ENCODE data around the gene IL16.

Gene IL16

GRCh38 chr15:81188354-81188753, 8.3 kb upstream of the IL16 start:
- Histone ChIP-seq H3K4me3 (ENCODE audit: low read length) (no peak overlapping the region), H3K36me3 (ENCODE audit: control insufficient read depth, insufficient read depth, low read length) (no peaks in the 10 kb centered on the region), H3K9me3 (ENCODE audit: control insufficient read depth, insufficient read depth, low read length) (no peaks in the 10 kb centered on the region), H3K27me3 (ENCODE audit: control insufficient read depth, insufficient read depth, low read length) (no peaks in the 10 kb centered on the region), H3K4me1 (ENCODE audit: control insufficient read depth, insufficient read depth, low read length) (no peaks in the 10 kb centered on the region), H3K27ac (ENCODE audit: low read length) (no peak overlapping the region)
- DNase-seq (ENCODE audit: low read depth, low spot score): no peak
- no CpG with 5 or more reads among the region's 8 CpGs for WGBS (ENCODE audit: insufficient coverage, insufficient read length)

GRCh38 chr15:81189583-81190283, 6.9 kb upstream of the IL16 start:
- DNase-seq (ENCODE audit: low read depth, low spot score): no peak
- WGBS (ENCODE audit: insufficient coverage, insufficient read length): no CpG with 5 or more reads among the region's 11 CpGs
- Histone ChIP-seq H3K36me3 (ENCODE audit: control insufficient read depth, insufficient read depth, low read length) (no peaks in the 10 kb centered on the region), H3K4me3 (ENCODE audit: low read length) (no peak overlapping the region), H3K9me3 (ENCODE audit: control insufficient read depth, insufficient read depth, low read length) (no peaks in the 10 kb centered on the region), H3K27me3 (ENCODE audit: control insufficient read depth, insufficient read depth, low read length) (no peaks in the 10 kb centered on the region), H3K4me1 (ENCODE audit: control insufficient read depth, insufficient read depth, low read length) (no peaks in the 10 kb centered on the region), H3K27ac (ENCODE audit: low read length) (no peak overlapping the region)

DNA sequence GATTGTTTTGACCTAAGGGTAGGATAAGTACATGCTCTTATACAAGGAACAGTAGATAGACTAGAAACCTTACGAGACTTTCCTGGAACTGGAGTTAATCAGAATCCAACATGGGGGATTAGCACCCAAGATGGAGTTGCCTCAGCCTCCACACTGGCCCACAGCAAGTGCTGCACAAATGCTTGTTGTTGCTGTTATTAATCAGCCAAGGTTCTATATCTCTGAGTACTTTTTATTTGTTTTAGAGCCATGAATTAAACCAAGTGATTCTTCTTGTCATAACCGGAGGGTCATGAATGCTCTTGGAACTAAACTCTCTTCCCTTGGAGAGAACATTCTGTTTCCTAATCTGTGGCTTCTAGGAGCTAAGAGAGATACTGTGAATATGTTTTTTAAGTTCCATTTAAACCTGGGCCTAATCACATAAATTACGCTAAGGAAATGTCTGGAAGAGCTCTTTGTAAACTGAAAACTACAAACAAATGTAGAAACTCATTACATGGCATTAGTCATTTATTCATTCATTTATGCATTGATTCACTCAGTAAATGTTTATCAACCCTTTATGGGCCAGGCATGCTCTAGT, 5.7 kb upstream of the IL16 start:
- Histone ChIP-seq H3K27me3 (ENCODE audit: control insufficient read depth, insufficient read depth, low read length) (no peaks in the 10 kb centered on the region), H3K36me3 (ENCODE audit: control insufficient read depth, insufficient read depth, low read length) (no peaks in the 10 kb centered on the region), H3K4me3 (ENCODE audit: low read length) (no peak overlapping the region), H3K27ac (ENCODE audit: low read length) (no peak overlapping the region), H3K4me1 (ENCODE audit: control insufficient read depth, insufficient read depth, low read length) (no peaks in the 10 kb centered on the region), H3K9me3 (ENCODE audit: control insufficient read depth, insufficient read depth, low read length) (no peaks in the 10 kb centered on the region)
- no CpG with 5 or more reads among the region's 3 CpGs for WGBS (ENCODE audit: insufficient coverage, insufficient read length)
- no peak for DNase-seq (ENCODE audit: low read depth, low spot score)

GRCh38 chr15:81191701-81192100, 5.0 kb upstream of the IL16 start:
- Histone ChIP-seq H3K36me3 (ENCODE audit: control insufficient read depth, insufficient read depth, low read length) (no peaks in the 10 kb centered on the region), H3K4me3 (ENCODE audit: low read length) (no peak overlapping the region), H3K27me3 (ENCODE audit: control insufficient read depth, insufficient read depth, low read length) (no peaks in the 10 kb centered on the region), H3K9me3 (ENCODE audit: control insufficient read depth, insufficient read depth, low read length) (no peaks in the 10 kb centered on the region), H3K27ac (ENCODE audit: low read length) (no peak overlapping the region), H3K4me1 (ENCODE audit: control insufficient read depth, insufficient read depth, low read length) (no peaks in the 10 kb centered on the region)
- no CpG with 5 or more reads among the region's 3 CpGs for WGBS (ENCODE audit: insufficient coverage, insufficient read length)
- no peak for DNase-seq (ENCODE audit: low read depth, low spot score)

- H3K27me3 ChIP-seq (ENCODE audit: control insufficient read depth, insufficient read depth, low read length): no peaks in the 10 kb centered on the region
- no peaks in the 10 kb centered on the region for H3K4me1 ChIP-seq (ENCODE audit: control insufficient read depth, insufficient read depth, low read length)
- H3K9me3 ChIP-seq (ENCODE audit: control insufficient read depth, insufficient read depth, low read length): no peaks in the 10 kb centered on the region
- H3K27ac ChIP-seq (ENCODE audit: low read length): no peak overlapping the region
- WGBS (ENCODE audit: insufficient coverage, insufficient read length): no CpG with 5 or more reads among the region's 5 CpGs
- no peak for DNase-seq (ENCODE audit: low read depth, low spot score)
- H3K4me3 ChIP-seq (ENCODE audit: low read length): no peak overlapping the region
- H3K36me3 ChIP-seq (ENCODE audit: control insufficient read depth, insufficient read depth, low read length): no peaks in the 10 kb centered on the region
Observed at GRCh38 chr15:81194723-81195122, 2.0 kb upstream of the IL16 start.

GRCh38 chr15:81195339-81195864, 1.3 kb upstream of the IL16 start:
- no peak overlapping the region for H3K27ac ChIP-seq (ENCODE audit: low read length)
- no peaks in the 10 kb centered on the region for H3K4me1 ChIP-seq (ENCODE audit: control insufficient read depth, insufficient read depth, low read length)
- WGBS (ENCODE audit: insufficient coverage, insufficient read length): no CpG with 5 or more reads among the region's 8 CpGs
- no peaks in the 10 kb centered on the region for H3K9me3 ChIP-seq (ENCODE audit: control insufficient read depth, insufficient read depth, low read length)
- H3K36me3 ChIP-seq (ENCODE audit: control insufficient read depth, insufficient read depth, low read length): no peaks in the 10 kb centered on the region
- H3K4me3 ChIP-seq (ENCODE audit: low read length): no peak overlapping the region
- H3K27me3 ChIP-seq (ENCODE audit: control insufficient read depth, insufficient read depth, low read length): no peaks in the 10 kb centered on the region
- DNase-seq (ENCODE audit: low read depth, low spot score): no peak

DNA sequence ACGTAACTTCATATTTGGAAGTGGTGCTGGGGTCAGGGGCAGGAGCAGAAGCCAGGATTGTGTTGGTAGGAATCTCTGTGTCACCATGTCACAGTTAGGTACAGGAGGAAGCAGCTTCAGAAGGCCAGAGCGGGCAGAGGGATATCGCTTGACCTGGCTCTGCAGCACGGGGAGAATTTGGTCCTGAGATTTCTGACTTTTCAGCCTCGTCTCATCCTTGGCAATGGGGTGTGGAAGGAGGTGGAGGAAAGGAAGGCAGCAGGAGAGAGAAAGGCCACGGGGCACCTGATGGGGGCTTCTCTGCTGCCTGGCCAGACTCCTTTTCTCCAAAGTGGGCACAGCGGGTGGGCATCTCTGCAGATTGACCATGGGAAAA, 564 bp downstream of the IL16 start:
- DNase-seq (ENCODE audit: low read depth, low spot score): no peak
- Histone ChIP-seq H3K4me3 (ENCODE audit: low read length) (no peak overlapping the region), H3K27me3 (ENCODE audit: control insufficient read depth, insufficient read depth, low read length) (no peaks in the 10 kb centered on the region), H3K4me1 (ENCODE audit: control insufficient read depth, insufficient read depth, low read length) (no peaks in the 10 kb centered on the region), H3K36me3 (ENCODE audit: control insufficient read depth, insufficient read depth, low read length) (no peaks in the 10 kb centered on the region), H3K9me3 (ENCODE audit: control insufficient read depth, insufficient read depth, low read length) (no peaks in the 10 kb centered on the region), H3K27ac (ENCODE audit: low read length) (no peak overlapping the region)
- no CpG with 5 or more reads among the region's 7 CpGs for WGBS (ENCODE audit: insufficient coverage, insufficient read length)

GRCh38 chr15:81197688-81198281, 1.1 kb downstream of the IL16 start:
- Histone ChIP-seq H3K36me3 (ENCODE audit: control insufficient read depth, insufficient read depth, low read length) (no peaks in the 10 kb centered on the region), H3K27me3 (ENCODE audit: control insufficient read depth, insufficient read depth, low read length) (no peaks in the 10 kb centered on the region), H3K9me3 (ENCODE audit: control insufficient read depth, insufficient read depth, low read length) (no peaks in the 10 kb centered on the region), H3K4me3 (ENCODE audit: low read length) (no peak overlapping the region), H3K27ac (ENCODE audit: low read length) (no peak overlapping the region), H3K4me1 (ENCODE audit: control insufficient read depth, insufficient read depth, low read length) (no peaks in the 10 kb centered on the region)
- no CpG with 5 or more reads among the region's 7 CpGs for WGBS (ENCODE audit: insufficient coverage, insufficient read length)
- DNase-seq (ENCODE audit: low read depth, low spot score): no peak

DNA sequence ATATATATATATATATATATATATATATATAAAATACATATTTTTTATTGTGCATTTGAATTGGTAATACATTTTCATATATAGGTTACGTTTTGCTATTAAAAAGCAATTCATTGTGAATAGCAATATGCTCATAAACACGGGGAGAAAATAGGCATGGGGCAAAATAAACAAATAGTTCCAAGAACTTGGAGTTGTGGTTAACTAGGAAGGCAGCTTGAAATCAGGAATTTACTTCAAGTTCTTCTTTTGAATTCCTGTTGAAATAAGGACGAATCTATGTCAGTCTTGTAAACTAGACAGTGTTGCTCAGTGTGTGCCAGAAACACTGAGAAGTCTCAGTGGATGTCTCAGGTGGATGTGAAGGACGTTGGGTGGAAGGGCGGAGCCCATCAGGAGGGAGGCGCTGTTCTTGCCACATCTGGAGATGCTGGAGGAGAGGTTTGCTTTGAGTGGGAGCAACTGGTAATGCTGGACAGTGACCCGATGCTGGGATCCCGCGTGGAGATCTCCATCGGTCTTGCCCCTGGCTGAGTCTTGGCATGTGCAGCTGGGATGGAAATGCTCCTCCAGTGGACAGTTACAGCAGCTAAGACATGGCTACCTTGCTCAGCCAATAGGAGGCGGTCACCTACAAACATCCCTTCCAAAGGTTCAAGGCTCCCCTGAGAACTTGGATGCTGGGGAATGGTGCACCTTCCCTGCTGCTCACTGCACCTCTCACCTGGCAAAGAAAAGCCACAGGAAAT, 2.5 kb downstream of the IL16 start:
- Histone ChIP-seq H3K27ac (ENCODE audit: low read length) (no peak overlapping the region), H3K4me3 (ENCODE audit: low read length) (no peak overlapping the region), H3K36me3 (ENCODE audit: control insufficient read depth, insufficient read depth, low read length) (no peaks in the 10 kb centered on the region), H3K27me3 (ENCODE audit: control insufficient read depth, insufficient read depth, low read length) (no peaks in the 10 kb centered on the region), H3K9me3 (ENCODE audit: control insufficient read depth, insufficient read depth, low read length) (no peaks in the 10 kb centered on the region), H3K4me1 (ENCODE audit: control insufficient read depth, insufficient read depth, low read length) (no peaks in the 10 kb centered on the region)
- WGBS (ENCODE audit: insufficient coverage, insufficient read length): no CpG with 5 or more reads among the region's 11 CpGs
- DNase-seq (ENCODE audit: low read depth, low spot score): no peak

- Histone ChIP-seq H3K27me3 (ENCODE audit: control insufficient read depth, insufficient read depth, low read length) (no peaks in the 10 kb centered on the region), H3K27ac (ENCODE audit: low read length) (no peak overlapping the region), H3K4me1 (ENCODE audit: control insufficient read depth, insufficient read depth, low read length) (no peaks in the 10 kb centered on the region), H3K4me3 (ENCODE audit: low read length) (no peak overlapping the region), H3K9me3 (ENCODE audit: control insufficient read depth, insufficient read depth, low read length) (no peaks in the 10 kb centered on the region), H3K36me3 (ENCODE audit: control insufficient read depth, insufficient read depth, low read length) (no peaks in the 10 kb centered on the region)
- DNase-seq (ENCODE audit: low read depth, low spot score): no peak
- WGBS (ENCODE audit: insufficient coverage, insufficient read length): no CpG with 5 or more reads among the region's 3 CpGs
Observed at GRCh38 chr15:81206018-81206417, 9.3 kb downstream of the IL16 start.
